ENCODE data around the gene PTPRD.

The PTPRD gene

GRCh38 chr9:10173561-10173960 lies 439.2 kb downstream of the PTPRD start:
- no peak for DNase-seq (ENCODE audit: low read depth, low spot score)
- no peak overlapping the region for H3K9ac ChIP-seq (ENCODE audit: insufficient read length)
- no peak for TF ChIP-seq POLR2AphosphoS5 (IDR thresholded peaks at IDR 0.05; ENCODE audit: borderline replicate concordance, low read depth, low read length)
- TF ChIP-seq FOXP2 (optimal IDR thresholded peaks at IDR 0.05; ENCODE audit: control extremely low read depth, extremely low read length, insufficient read depth): no peak
- no peak for TF ChIP-seq EZH2 (IDR thresholded peaks at IDR 0.05)

GRCh38 chr9:10172476-10172875 lies 440.3 kb downstream of the PTPRD start:
- Histone ChIP-seq H3K9me3 (ENCODE audit: low read depth, low read length) (no peaks in the 10 kb centered on the region), H3K27ac (no peak overlapping the region), H3K36me3 (ENCODE audit: insufficient read depth, low read length) (no peaks in the 10 kb centered on the region), H3K4me3 (no peak overlapping the region), H3K9ac (ENCODE audit: insufficient read length) (no peak overlapping the region)
- TF ChIP-seq POLR2AphosphoS5 (IDR thresholded peaks at IDR 0.05; ENCODE audit: borderline replicate concordance, low read depth, low read length) (no peak), EZH2 (IDR thresholded peaks at IDR 0.05) (no peak), FOXP2 (optimal IDR thresholded peaks at IDR 0.05; ENCODE audit: control extremely low read depth, extremely low read length, insufficient read depth) (no peak)
- no peak for DNase-seq (ENCODE audit: low read depth, low spot score)

More at GRCh38 chr9:10173561-10173960, 439.2 kb downstream of the PTPRD start:
- no peak overlapping the region for H3K4me3 ChIP-seq
- H3K27ac ChIP-seq: no peak overlapping the region
- H3K36me3 ChIP-seq (ENCODE audit: insufficient read depth, low read length): no peaks in the 10 kb centered on the region
- H3K9me3 ChIP-seq (ENCODE audit: low read depth, low read length): no peaks in the 10 kb centered on the region

- no peak overlapping the region for H3K9ac ChIP-seq (ENCODE audit: insufficient read length)
- H3K4me3 ChIP-seq: no peak overlapping the region
- H3K36me3 ChIP-seq (ENCODE audit: insufficient read depth, low read length): no peaks in the 10 kb centered on the region
- no peak overlapping the region for H3K27ac ChIP-seq
- H3K9me3 ChIP-seq (ENCODE audit: low read depth, low read length): no peaks in the 10 kb centered on the region
- DNase-seq (ENCODE audit: low read depth, low spot score): no peak
- TF ChIP-seq POLR2AphosphoS5 (IDR thresholded peaks at IDR 0.05; ENCODE audit: borderline replicate concordance, low read depth, low read length): no peak
- no peak for TF ChIP-seq EZH2 (IDR thresholded peaks at IDR 0.05)
- TF ChIP-seq FOXP2 (optimal IDR thresholded peaks at IDR 0.05; ENCODE audit: control extremely low read depth, extremely low read length, insufficient read depth): no peak
Measured at GRCh38 chr9:10168241-10168640, 444.6 kb downstream of the PTPRD start.

- no peak for DNase-seq (ENCODE audit: low read depth, low spot score)
- no peak overlapping the region for H3K4me3 ChIP-seq
- TF ChIP-seq EZH2 (IDR thresholded peaks at IDR 0.05) (no peak), POLR2AphosphoS5 (IDR thresholded peaks at IDR 0.05; ENCODE audit: borderline replicate concordance, low read depth, low read length) (no peak), FOXP2 (optimal IDR thresholded peaks at IDR 0.05; ENCODE audit: control extremely low read depth, extremely low read length, insufficient read depth) (no peak)
Measured at GRCh38 chr9:10148796-10149195, 464.0 kb downstream of the PTPRD start.

GRCh38 chr9:10146517-10147331 lies 466.1 kb downstream of the PTPRD start:
- TF ChIP-seq EZH2 (IDR thresholded peaks at IDR 0.05): no peak
- no peak for TF ChIP-seq POLR2AphosphoS5 (IDR thresholded peaks at IDR 0.05; ENCODE audit: borderline replicate concordance, low read depth, low read length)
- TF ChIP-seq FOXP2 (optimal IDR thresholded peaks at IDR 0.05; ENCODE audit: control extremely low read depth, extremely low read length, insufficient read depth): no peak
- H3K36me3 ChIP-seq (ENCODE audit: insufficient read depth, low read length): no peaks in the 10 kb centered on the region
- no peak overlapping the region for H3K4me3 ChIP-seq
- no peaks in the 10 kb centered on the region for H3K9me3 ChIP-seq (ENCODE audit: low read depth, low read length)
- no peak overlapping the region for H3K9ac ChIP-seq (ENCODE audit: insufficient read length)
- H3K27ac ChIP-seq: no peak overlapping the region
- no peak for DNase-seq (ENCODE audit: low read depth, low spot score)

More at GRCh38 chr9:10148796-10149195, 464.0 kb downstream of the PTPRD start:
- no peak overlapping the region for H3K27ac ChIP-seq
- H3K9ac ChIP-seq (ENCODE audit: insufficient read length): no peak overlapping the region
- no peaks in the 10 kb centered on the region for H3K9me3 ChIP-seq (ENCODE audit: low read depth, low read length)
- H3K36me3 ChIP-seq (ENCODE audit: insufficient read depth, low read length): no peaks in the 10 kb centered on the region

GRCh38 chr9:10144355-10144754 lies 468.4 kb downstream of the PTPRD start:
- Histone ChIP-seq H3K27ac (no peak overlapping the region), H3K9ac (ENCODE audit: insufficient read length) (no peak overlapping the region), H3K4me3 (no peak overlapping the region), H3K36me3 (ENCODE audit: insufficient read depth, low read length) (no peaks in the 10 kb centered on the region), H3K9me3 (ENCODE audit: low read depth, low read length) (no peaks in the 10 kb centered on the region)
- DNase-seq (ENCODE audit: low read depth, low spot score): no peak
- TF ChIP-seq POLR2AphosphoS5 (IDR thresholded peaks at IDR 0.05; ENCODE audit: borderline replicate concordance, low read depth, low read length) (no peak), FOXP2 (optimal IDR thresholded peaks at IDR 0.05; ENCODE audit: control extremely low read depth, extremely low read length, insufficient read depth) (no peak), EZH2 (IDR thresholded peaks at IDR 0.05) (no peak)

- Histone ChIP-seq H3K27ac (no peak overlapping the region), H3K9me3 (ENCODE audit: low read depth, low read length) (no peaks in the 10 kb centered on the region), H3K9ac (ENCODE audit: insufficient read length) (no peak overlapping the region), H3K4me3 (no peak overlapping the region), H3K36me3 (ENCODE audit: insufficient read depth, low read length) (no peaks in the 10 kb centered on the region)
- no peak for TF ChIP-seq POLR2AphosphoS5 (IDR thresholded peaks at IDR 0.05; ENCODE audit: borderline replicate concordance, low read depth, low read length)
- no peak for TF ChIP-seq EZH2 (IDR thresholded peaks at IDR 0.05)
- TF ChIP-seq FOXP2 (optimal IDR thresholded peaks at IDR 0.05; ENCODE audit: control extremely low read depth, extremely low read length, insufficient read depth): no peak
- no peak for DNase-seq (ENCODE audit: low read depth, low spot score)
Measured at GRCh38 chr9:10135553-10135952, 477.2 kb downstream of the PTPRD start.

- H3K27ac ChIP-seq: no peak overlapping the region
- no peaks in the 10 kb centered on the region for H3K36me3 ChIP-seq (ENCODE audit: insufficient read depth, low read length)
- H3K4me3 ChIP-seq: no peak overlapping the region
- DNase-seq (ENCODE audit: low read depth, low spot score): no peak
- TF ChIP-seq POLR2AphosphoS5 (IDR thresholded peaks at IDR 0.05; ENCODE audit: borderline replicate concordance, low read depth, low read length) (no peak), FOXP2 (optimal IDR thresholded peaks at IDR 0.05; ENCODE audit: control extremely low read depth, extremely low read length, insufficient read depth) (no peak), EZH2 (IDR thresholded peaks at IDR 0.05) (no peak)
- no peak overlapping the region for H3K9ac ChIP-seq (ENCODE audit: insufficient read length)
- H3K9me3 ChIP-seq (ENCODE audit: low read depth, low read length): no peaks in the 10 kb centered on the region
Measured at GRCh38 chr9:10134266-10134665, 478.5 kb downstream of the PTPRD start.
